MM.1S (cell line): ENCODE data around the gene ANKS1B.

Experiments used
- CTCF ChIP-seq: fragments of 300-600 bp; sonication (generic); IDR thresholded peaks from 2 replicates; pipeline ENCODE4 v1.5.1; 2016; ENCODE audit warnings: antibody characterized with exemption, low read length, mixed read lengths
- EZH2 ChIP-seq: fragments of 300-600 bp; sonication (generic); optimal IDR thresholded peaks from 2 replicates; pipeline ENCODE3; 2017; ENCODE audit warnings: low read depth, mild to moderate bottlenecking, antibody characterized with exemption, low read length, mixed read lengths
- EZH2phosphoT487 ChIP-seq: fragments of 300-600 bp; sonication (generic); IDR thresholded peaks from 2 replicates; pipeline ENCODE4 v1.6.1; 2018; ENCODE audit warnings: antibody characterized with exemption, low read length

GRCh38 chr12:99752740-99753139 lies 232.0 kb downstream of the ANKS1B start:
- no peak for TF ChIP-seq CTCF
- TF ChIP-seq EZH2phosphoT487 = no peak
- TF ChIP-seq EZH2 = no peak
